Measurements from ENCODE around the gene ICAM1.
"Not testable (repeated sequence)": the region's sequence is repeated elsewhere in the genome, so short reads cannot be mapped to it uniquely, and the experiment has no call there.

ICAM1 gene

GRCh38 chr19:10278935-10279334, 8.0 kb downstream of the ICAM1 start:
- DNase-seq = no peak

GRCh38 chr19:10279737-10280442, 9.0 kb downstream of the ICAM1 start:
- DNase-seq = no peak

GRCh38 chr19:10282043-10282442, 11.1 kb downstream of the ICAM1 start:
- DNase-seq = not testable (repeated sequence)

- DNase-seq = no peak
These were observed 12.6 kb downstream of the ICAM1 start for GRCh38 chr19:10283301-10284064.

GRCh38 chr19:10284065-10284959, 13.4 kb downstream of the ICAM1 start:
- DNase-seq = no peak

GRCh38 chr19:10284960-10285278, 14.0 kb downstream of the ICAM1 start:
- no peak for DNase-seq

GRCh38 chr19:10285393-10285792, 14.5 kb downstream of the ICAM1 start:
- DNase-seq = no peak

- no peak for DNase-seq
These were observed 16.1 kb downstream of the ICAM1 start, which contains the start of gene ICAM4 for GRCh38 chr19:10286803-10287737. TSS of gene ICAM4 (plus strand) at chr19:10286955. CDS start at chr19:10287013, 58 bp downstream.

- no peak for DNase-seq
These were observed 17.8 kb downstream of the ICAM1 start for GRCh38 chr19:10288662-10289166.

GRCh38 chr19:10289167-10289835, 18.4 kb downstream of the ICAM1 start:
- no peak for DNase-seq

GRCh38 chr19:10289836-10290356, 19.0 kb downstream of the ICAM1 start, which contains the start of gene ICAM5:
TSS of gene ICAM5 (plus strand) at chr19:10289952. CDS start at chr19:10290044, 92 bp downstream.
- DNase-seq = no peak

- DNase-seq = no peak
These were observed 19.5 kb downstream of the ICAM1 start for GRCh38 chr19:10290357-10290875.

- peak; percentile 11 for DNase-seq
These were observed 20.1 kb downstream of the ICAM1 start for GRCh38 chr19:10290876-10291553.

- no peak for DNase-seq
These were observed 20.8 kb downstream of the ICAM1 start for GRCh38 chr19:10291554-10292205.

GRCh38 chr19:10292206-10292788, 21.4 kb downstream of the ICAM1 start:
- DNase-seq = no peak

- DNase-seq = no peak
These were observed 22.1 kb downstream of the ICAM1 start for GRCh38 chr19:10292789-10293636.

- DNase-seq = no peak
These were observed 22.9 kb downstream of the ICAM1 start for GRCh38 chr19:10293637-10294367.

GRCh38 chr19:10294368-10294697, 23.4 kb downstream of the ICAM1 start:
- DNase-seq = no peak
